Esophagus muscularis mucosa (tissue), 4 donors: ENCODE results near the gene NACAD. TPM values are rescaled to one million over a fixed set of nuclear protein-coding genes. Genes with fewer than 3 reads are reported as not detected.

Source experiments
- DNase-seq: peaks from one replicate; pipeline ENCODE4 v3.0.0-alpha.2; 2017; ENCODE audit errors: extremely low spot score
- H3K27ac ChIP-seq, 4 donors: fragments of 200-600 bp; sonication (generic); replicated peaks in 1 of 4; 1 replicate in 3 of 4; 2 replicates in 1 of 4; pipeline ENCODE4 v1.5.1; 2016 to 2019; ENCODE audit warnings: mild to moderate bottlenecking in 1 of 4
- H3K27me3 ChIP-seq, 4 donors: fragments of 200-600 bp; sonication (generic); one replicate each; pipeline versions ENCODE4 v1.5.1 to v1.6.0; 2016 to 2019
- H3K36me3 ChIP-seq, 4 donors: fragments of 200-600 bp; sonication (generic); one replicate each; pipeline ENCODE4 v1.5.1; 2016 to 2019
- H3K4me1 ChIP-seq, 4 donors: fragments of 200-600 bp; sonication (generic); one replicate each; pipeline ENCODE4 v1.5.1; 2016 to 2019
- H3K4me3 ChIP-seq, 4 donors: fragments of 200-600 bp; sonication (generic); 1 replicate in 2 of 4; 2 replicates in 2 of 4; pipeline ENCODE4 v1.5.1; 2016 to 2019; ENCODE audit warnings: mild to moderate bottlenecking in 4 of 4, moderate library complexity in 1 of 4
- H3K9me3 ChIP-seq, 4 donors: fragments of 200-600 bp; sonication (generic); 1 replicate in 3 of 4; 2 replicates in 1 of 4; pipeline ENCODE4 v1.5.1; 2016 to 2019
- EP300 ChIP-seq: sonication (generic); formaldehyde crosslinking; IDR thresholded peaks from one replicate; pipeline ENCODE4 v1.6.1; 2017; ENCODE audit warnings: antibody characterized with exemption
- POLR2A ChIP-seq: fragments of 450-650 bp; IDR thresholded peaks from one replicate; pipeline ENCODE4 v1.6.1; 2017; ENCODE audit warnings: antibody characterized with exemption, moderate library complexity, mild to moderate bottlenecking, low read depth
- POLR2AphosphoS5 ChIP-seq, 2 donors: sonication (generic); formaldehyde crosslinking; IDR thresholded peaks; one replicate each; pipeline ENCODE4 v1.6.1; 2017; ENCODE audit warnings: antibody characterized with exemption in 2 of 2
- WGBS: methylation state at CpG from one replicate; pipeline ENCODE4 v1.1.5; 2018; 5-methylcytosine and 5-hydroxymethylcytosine counted together
- intact Hi-C: fragments of 100-400 bp; cut with DNase I; formaldehyde crosslinking; loops from one replicate; pipeline ENCODE4 v1.15.1; 2023
- total RNA-seq, 4 donors: library from RNA; depleted of rRNA; stranded (reverse); fragments of >200 nt; gene quantifications; one replicate each; pipeline versions ENCODE4 v1.1.0 to v1.2.1, GENCODE V29; 2016
- TF ChIP-seq, protein P1 (sequence below), 3 experiments: fragments of 200-600 bp in 2 of 3; fragments of 450-650 bp in 1 of 3; sonication (generic) in 2 of 3; IDR thresholded peaks; one replicate each; pipeline ENCODE4 v1.5.1; 2017 to 2019; ENCODE audit warnings: antibody characterized with exemption in 3 of 3, mild to moderate bottlenecking in 2 of 3, moderate library complexity in 1 of 3

The NACAD gene
- total RNA-seq, 4 donors from 2014 or later, result 7.3 to 15.5 (median 10.8) TPM

- H3K4me1 ChIP-seq, result peaks cover 30 to 37% (median 36%) of the 10 kb centered on the region in 4 donors
- H3K27ac ChIP-seq, result no peak overlapping the region
- peaks cover 99 to 100% (median 99%) of the 10 kb centered on the region in 4 donors for H3K36me3 ChIP-seq
- 92% methylated on average over 12 of the region's 17 CpGs for WGBS
- H3K27me3 ChIP-seq, result no peaks in the 10 kb centered on the region
- intact Hi-C loops, result no loop called here
- no peaks in the 10 kb centered on the region for H3K9me3 ChIP-seq
- no peak for TF ChIP-seq EP300
- no peak for TF ChIP-seq POLR2A
- TF ChIP-seq, protein P1, sequence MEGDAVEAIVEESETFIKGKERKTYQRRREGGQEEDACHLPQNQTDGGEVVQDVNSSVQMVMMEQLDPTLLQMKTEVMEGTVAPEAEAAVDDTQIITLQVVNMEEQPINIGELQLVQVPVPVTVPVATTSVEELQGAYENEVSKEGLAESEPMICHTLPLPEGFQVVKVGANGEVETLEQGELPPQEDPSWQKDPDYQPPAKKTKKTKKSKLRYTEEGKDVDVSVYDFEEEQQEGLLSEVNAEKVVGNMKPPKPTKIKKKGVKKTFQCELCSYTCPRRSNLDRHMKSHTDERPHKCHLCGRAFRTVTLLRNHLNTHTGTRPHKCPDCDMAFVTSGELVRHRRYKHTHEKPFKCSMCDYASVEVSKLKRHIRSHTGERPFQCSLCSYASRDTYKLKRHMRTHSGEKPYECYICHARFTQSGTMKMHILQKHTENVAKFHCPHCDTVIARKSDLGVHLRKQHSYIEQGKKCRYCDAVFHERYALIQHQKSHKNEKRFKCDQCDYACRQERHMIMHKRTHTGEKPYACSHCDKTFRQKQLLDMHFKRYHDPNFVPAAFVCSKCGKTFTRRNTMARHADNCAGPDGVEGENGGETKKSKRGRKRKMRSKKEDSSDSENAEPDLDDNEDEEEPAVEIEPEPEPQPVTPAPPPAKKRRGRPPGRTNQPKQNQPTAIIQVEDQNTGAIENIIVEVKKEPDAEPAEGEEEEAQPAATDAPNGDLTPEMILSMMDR (IDR thresholded peaks at IDR 0.05), result no peak
- no peak for TF ChIP-seq POLR2AphosphoS5 (IDR thresholded peaks at IDR 0.05)
- no peak for DNase-seq
- no peak overlapping the region for H3K4me3 ChIP-seq
These were observed 15.4 kb upstream of the NACAD start for GRCh38 chr7:45103958-45104843.

GRCh38 chr7:45102785-45103712, 14.3 kb upstream of the NACAD start:
- H3K27ac ChIP-seq, result no peak overlapping the region
- TF ChIP-seq POLR2AphosphoS5 (IDR thresholded peaks at IDR 0.05), result no peak
- TF ChIP-seq, protein P1 (IDR thresholded peaks at IDR 0.05), result no peak
- H3K4me1 ChIP-seq, result peaks cover 18 to 28% (median 24%) of the 10 kb centered on the region in 4 donors
- intact Hi-C loops, result no loop called here
- 79% methylated on average over 12 of the region's 14 CpGs for WGBS
- H3K27me3 ChIP-seq, result no peaks in the 10 kb centered on the region
- H3K4me3 ChIP-seq, result no peak overlapping the region
- no peaks in the 10 kb centered on the region for H3K9me3 ChIP-seq
- no peak for DNase-seq
- peaks cover 92 to 98% (median 95%) of the 10 kb centered on the region in 4 donors for H3K36me3 ChIP-seq

DNA sequence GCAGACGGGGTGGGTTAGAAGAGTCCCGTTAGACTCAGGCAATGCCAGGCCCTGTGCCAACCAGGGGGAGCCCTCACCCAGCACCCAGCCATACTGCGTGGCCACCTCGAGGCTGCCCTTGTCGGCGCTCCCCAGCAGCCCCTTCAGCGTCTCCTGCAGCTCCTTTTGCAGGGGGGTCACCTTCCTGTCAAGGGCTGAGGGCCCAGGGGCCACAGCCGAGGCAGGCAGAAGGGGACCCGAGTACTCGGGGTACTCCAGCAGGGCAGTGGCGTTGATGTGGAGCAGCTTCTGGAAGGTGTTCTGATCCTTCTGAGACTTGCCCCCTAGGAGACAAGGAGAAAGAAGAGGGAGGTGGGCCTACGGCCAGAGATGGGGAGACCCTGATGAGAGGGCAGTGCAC, 13.0 kb upstream of the NACAD start:
- H3K36me3 ChIP-seq, result peaks cover 79 to 88% (median 83%) of the 10 kb centered on the region in 4 donors
- H3K4me3 ChIP-seq, result no peak overlapping the region
- H3K27me3 ChIP-seq, result no peaks in the 10 kb centered on the region
- peaks cover 5 to 15% (median 11%) of the 10 kb centered on the region in 4 donors for H3K4me1 ChIP-seq
- H3K27ac ChIP-seq, result no peak overlapping the region
- no peaks in the 10 kb centered on the region for H3K9me3 ChIP-seq
- no peak for DNase-seq
- intact Hi-C loops, result no loop called here
- WGBS, result 87% methylated on average over 5 of the region's 12 CpGs
- TF ChIP-seq EP300 (no peak), POLR2AphosphoS5 (IDR thresholded peaks at IDR 0.05) (no peak), POLR2A (no peak)
- TF ChIP-seq, protein P1 (IDR thresholded peaks at IDR 0.05), result no peak

GRCh38 chr7:45100761-45101480, 12.2 kb upstream of the NACAD start:
- H3K27me3 ChIP-seq, result no peaks in the 10 kb centered on the region

More at GRCh38 chr7:45100761-45101480, 12.2 kb upstream of the NACAD start:
- Histone ChIP-seq H3K9me3 (no peaks in the 10 kb centered on the region), H3K27ac (no peak overlapping the region), H3K4me1 (peaks cover 0 to 9% (median 3%) of the 10 kb centered on the region in 4 donors), H3K4me3 (no peak overlapping the region), H3K36me3 (peaks cover 70 to 80% (median 75%) of the 10 kb centered on the region in 4 donors)
- intact Hi-C loops, result no loop called here
- TF ChIP-seq, protein P1 (IDR thresholded peaks at IDR 0.05), result no peak
- no peak for TF ChIP-seq POLR2A
- no peak for TF ChIP-seq POLR2AphosphoS5 (IDR thresholded peaks at IDR 0.05)
- no peak for TF ChIP-seq EP300
- no peak for DNase-seq
- WGBS, result 92% methylated on average over 7 of the region's 13 CpGs
